HL-60 (cell line): Measurements from ENCODE around the gene APBB2.

Experiments
- CTCF ChIP-seq: IDR thresholded peaks from one replicate; pipeline ENCODE4 v1.5.1; 2011; ENCODE audit warnings: low read length, control low read depth, inconsistent platforms; ENCODE audit not compliant: insufficient read depth
- GABPA ChIP-seq: IDR thresholded peaks from 2 replicates; pipeline ENCODE4 v1.6.1; 2012; ENCODE audit warnings: low read depth
- POLR2AphosphoS5 ChIP-seq: IDR thresholded peaks from 2 replicates; pipeline ENCODE4 v1.6.1; 2012; ENCODE audit warnings: low read depth
- REST ChIP-seq: IDR thresholded peaks from 2 replicates; pipeline ENCODE4 v1.6.1; 2012; ENCODE audit warnings: low read depth; ENCODE audit not compliant: insufficient replicate concordance
- SPI1 ChIP-seq: IDR thresholded peaks from 2 replicates; pipeline ENCODE4 v1.6.1; 2012; ENCODE audit warnings: low read depth, mild to moderate bottlenecking, borderline replicate concordance

GRCh38 chr4:41041551-41041950 lies 172.8 kb downstream of the APBB2 start:
- TF ChIP-seq CTCF (no peak), REST (no peak), POLR2AphosphoS5 (no peak), SPI1 (no peak), GABPA (no peak)
